ENCODE measurements around the gene AR. TPM values are rescaled to one million over a fixed set of nuclear protein-coding genes. Genes with fewer than 3 reads are reported as not detected.

Gene AR
- total and polyA plus RNA-seq, 2 of the 8 experiments (the other 6 are each of a cell fraction or from before 2014, with no cell fraction given) = 7.1 to 10.7 TPM

GRCh38 chrX:67610282-67610681 is 66.5 kb downstream of the AR start:
- H4K5ac ChIP-seq (ENCODE audit: insufficient read length, low read depth, low read length) = no peak overlapping the region
- H3K23me2 ChIP-seq (ENCODE audit: low read depth, low read length) = no peaks in the 10 kb centered on the region
- H4K8ac ChIP-seq (ENCODE audit: extremely low read depth, insufficient read depth, low read length) = no peak overlapping the region
- no peak overlapping the region for H2BK20ac ChIP-seq (ENCODE audit: low read length)
- no peaks in the 10 kb centered on the region for H3K27me3 ChIP-seq (replicated peaks in 1 of 4; ENCODE audit: control insufficient read depth in 3 of 4, extremely low read depth in 1 of 4, insufficient read depth in 3 of 4, low read length in 3 of 4)
- ChIA-PET CTCF (ENCODE audit: partially characterized antibody) (no interaction called here), POLR2A (ENCODE audit: partially characterized antibody) (no interaction called here)
- no peak overlapping the region for H3K4me3 ChIP-seq (ENCODE audit: extremely low read depth in 1 of 4, insufficient read depth in 2 of 4, low read depth in 3 of 4, low read length in 4 of 4)
- H3K4ac ChIP-seq (replicated peaks; ENCODE audit: insufficient read length, low read depth, low read length) = no peak overlapping the region
- H2BK12ac ChIP-seq (ENCODE audit: low read depth, low read length) = no peak overlapping the region
- TF ChIP-seq MAX (IDR thresholded peaks at IDR 0.05) (no peak), TEAD4 (IDR thresholded peaks at IDR 0.05; ENCODE audit: low read depth, low read length) (no peak), MAFK (IDR thresholded peaks at IDR 0.05; ENCODE audit: low read depth, low read length) (no peak), CTBP2 (IDR thresholded peaks at IDR 0.05; ENCODE audit: borderline replicate concordance, insufficient read depth, insufficient read length, low read length) (no peak)
- no peak overlapping the region for H3K14ac ChIP-seq (ENCODE audit: insufficient read length)
- no peaks in the 10 kb centered on the region for H3K9me3 ChIP-seq (ENCODE audit: insufficient read depth in 2 of 2, low read depth in 1 of 2, low read length in 1 of 2)
- H3K56ac ChIP-seq (replicated peaks; ENCODE audit: insufficient read length, low read depth, low read length) = no peak overlapping the region
- no peaks in the 10 kb centered on the region for H3K79me1 ChIP-seq (ENCODE audit: low read depth, low read length)
- no peak overlapping the region for H3K4me2 ChIP-seq (ENCODE audit: insufficient read depth in 1 of 2, low read depth in 2 of 2, low read length in 2 of 2)
- 0% methylated on average over 1 of the region's 1 CpG; no CpG with 5 or more reads in 1 of the 2 experiments for WGBS, 2 experiments (ENCODE audit: extremely low coverage in 1 of 2, insufficient coverage in 1 of 2, insufficient read length in 1 of 2, insufficient replicate concordance in 2 of 2, low coverage in 1 of 2, low lambda C conversion rate in 2 of 2, missing lambda C conversion rate in 1 of 2)
- H3K4me1 ChIP-seq (replicated peaks in 1 of 4; ENCODE audit: control insufficient read depth in 3 of 4, insufficient read depth in 4 of 4, low read length in 3 of 4) = peaks cover 0 to 2% (median under 1%) of the 10 kb centered on the region in 4 experiments; a peak in 3 of 7 replicates
- H3K18ac ChIP-seq (ENCODE audit: extremely low read depth, low read length) = no peak overlapping the region
- H4K20me1 ChIP-seq (replicated peaks in 1 of 2; ENCODE audit: control insufficient read depth in 1 of 2, insufficient read depth in 2 of 2, low read length in 2 of 2) = no peaks in the 10 kb centered on the region
- DNase-seq (ENCODE audit: low read depth in 1 of 2, low spot score in 2 of 2) (no peak), FAIRE-seq (no peak)
- no peak overlapping the region for H3K23ac ChIP-seq (ENCODE audit: insufficient read length)
- no peak overlapping the region for H2BK15ac ChIP-seq (ENCODE audit: low read length)
- H2AFZ ChIP-seq (ENCODE audit: low read length) = no peak overlapping the region
- no peaks in the 10 kb centered on the region; a peak in 1 of 4 replicates for H3K79me2 ChIP-seq (ENCODE audit: control insufficient read depth in 1 of 2, insufficient read depth in 2 of 2, low read length in 2 of 2)
- H3K36me3 ChIP-seq (ENCODE audit: control insufficient read depth in 2 of 4, insufficient read depth in 4 of 4, low read length in 3 of 4) = no peaks in the 10 kb centered on the region
- no peak overlapping the region for H4K91ac ChIP-seq (replicated peaks; ENCODE audit: insufficient read length, low read length)
- H2BK5ac ChIP-seq (ENCODE audit: low read depth, low read length) = no peak overlapping the region
- H2AK5ac ChIP-seq (ENCODE audit: low read depth, low read length) = no peak overlapping the region
- H3K27ac ChIP-seq (ENCODE audit: low read depth, low read length) = no peak overlapping the region
- H2BK120ac ChIP-seq (replicated peaks; ENCODE audit: low read depth, low read length) = no peak overlapping the region
- no peak overlapping the region for H3K9ac ChIP-seq (replicated peaks in 1 of 4; ENCODE audit: extremely low read depth in 1 of 4, low read depth in 3 of 4, low read length in 3 of 4)

All from H1 (cell line).